ENCODE measurements around the gene HMGXB4. TPM values are rescaled to one million over a fixed set of nuclear protein-coding genes. Genes with fewer than 3 reads are reported as not detected.

Gene HMGXB4
- total and polyA plus RNA-seq, 2 of the 4 experiments (the other 2 are of a cell fraction), result 11.8 to 18.5 TPM

- in situ Hi-C loops (cut with MboI; ENCODE audit: low sequenced_read_pairs) (no loop called here), dilution Hi-C loops (cut with HindIII; ENCODE audit: low sequenced_read_pairs, unreplicated experiment) (no loop called here), intact Hi-C loops (cut with micrococcal nuclease) (no loop called here)
- Histone ChIP-seq H4K91ac (ENCODE audit: insufficient read depth, low read depth, low read length) (no peak overlapping the region), H2AK5ac (ENCODE audit: low read depth, low read length) (no peak overlapping the region), H3K4me1 (ENCODE audit: control insufficient read depth, insufficient read depth, low read length) (no peaks in the 10 kb centered on the region), H3K9me3 (ENCODE audit: control insufficient read depth, insufficient read depth, low read length) (no peaks in the 10 kb centered on the region), H2BK20ac (ENCODE audit: low read depth, low read length) (no peak overlapping the region), H3K4me3 (ENCODE audit: insufficient read depth, low read depth, low read length) (no peak overlapping the region), H3K79me1 (ENCODE audit: low read depth in 1 of 2, low read length in 2 of 2) (peaks cover 28 to 58% of the 10 kb centered on the region in 2 experiments), H2BK5ac (ENCODE audit: low read depth, low read length, poor library complexity, severe bottlenecking) (no peak overlapping the region), H3K56ac (ENCODE audit: extremely low read depth, insufficient read depth, low read length) (no peak overlapping the region), H4K8ac (ENCODE audit: low read depth in 2 of 2, low read length in 2 of 2) (no peak overlapping the region), H2BK15ac (ENCODE audit: low read depth, low read length) (no peak overlapping the region), H2AFZ (replicated peaks; ENCODE audit: low read length, poor library complexity) (no peak overlapping the region), H3K9me1 (ENCODE audit: insufficient read depth, low read length) (peaks cover 4% of the 10 kb centered on the region; the same call in 1 of the 2 replicates), H4K5ac (ENCODE audit: low read depth, low read length) (no peak overlapping the region), H3K4ac (ENCODE audit: low read depth, low read length) (no peak overlapping the region), H3K4me2 (ENCODE audit: low read depth, low read length) (no peak overlapping the region), H3K14ac (replicated peaks; ENCODE audit: low read depth, low read length) (no peak overlapping the region), H2AK9ac (replicated peaks; ENCODE audit: low read depth, low read length, poor library complexity) (no peak overlapping the region), H3K18ac (ENCODE audit: low read depth, low read length) (no peak overlapping the region), H2BK120ac (ENCODE audit: low read depth, low read length) (no peak overlapping the region), H3K27ac (ENCODE audit: insufficient read depth, low read length) (no peak overlapping the region), H3K9ac (ENCODE audit: low read depth, low read length) (no peak overlapping the region), H3K23ac (ENCODE audit: low read depth, low read length) (no peak overlapping the region), H3K27me3 (ENCODE audit: control insufficient read depth, insufficient read depth, low read length) (no peaks in the 10 kb centered on the region), H3K36me3 (ENCODE audit: control insufficient read depth, insufficient read depth, low read length) (peaks cover 25% of the 10 kb centered on the region), H4K20me1 (ENCODE audit: insufficient read depth, low read length) (no peaks in the 10 kb centered on the region; the same call in 1 of the 2 replicates)
- POLR2A ChIA-PET (ENCODE audit: unreplicated experiment), result no interaction called here
- TF ChIP-seq RFX5 (IDR thresholded peaks at IDR 0.05; ENCODE audit: low read depth, low read length) (no peak), CEBPB (IDR thresholded peaks at IDR 0.05; ENCODE audit: low read depth, low read length) (no peak), RAD21 (IDR thresholded peaks at IDR 0.05; ENCODE audit: low read length) (no peak), FOS (IDR thresholded peaks at IDR 0.05; ENCODE audit: low read depth, low read length) (no peak), USF2 (IDR thresholded peaks at IDR 0.05; ENCODE audit: low read depth, low read length) (no peak), CHD1 (IDR thresholded peaks at IDR 0.05; ENCODE audit: low read depth, low read length) (no peak), CTCF (conservative IDR thresholded peaks at IDR 0.05; ENCODE audit: low read depth, low read length) (no peak), BHLHE40 (IDR thresholded peaks at IDR 0.05; ENCODE audit: low read depth, low read length) (no peak), POLR2A (IDR thresholded peaks at IDR 0.05; ENCODE audit: low read depth, low read length) (no peak), ELK1 (IDR thresholded peaks at IDR 0.05; ENCODE audit: borderline replicate concordance, low read depth, low read length) (no peak), MAFK (IDR thresholded peaks at IDR 0.05; ENCODE audit: low read depth, low read length) (no peak), NFE2L2 (IDR thresholded peaks at IDR 0.05; ENCODE audit: low read depth, low read length) (no peak), MXI1 (IDR thresholded peaks at IDR 0.05; ENCODE audit: borderline replicate concordance, low read depth, low read length) (no peak), SMC3 (IDR thresholded peaks at IDR 0.05; ENCODE audit: low read depth, low read length) (no peak)
- ATAC-seq (ENCODE audit: low read depth) (no peak), DNase-seq (no peak)
- no TSS peak for BruUV-seq (replicated peaks)
- CTCF ChIA-PET, result no interaction called here
- WGBS, 2 experiments (ENCODE audit: extremely low coverage in 2 of 2, insufficient read length in 1 of 2), result 100% methylated on average over 3 of the region's 8 CpGs; no CpG with 5 or more reads in 1 of the 2 experiments
These were observed 17.0 kb downstream of the HMGXB4 start for GRCh38 chr22:35274154-35274871.

Data from IMR-90 (cell line).